ENCODE measurements around the gene GH2.
"Not testable (repeated sequence)": the region's sequence is repeated elsewhere in the genome, so short reads cannot be mapped to it uniquely, and the experiment has no call there.

The GH2 gene

DNA sequence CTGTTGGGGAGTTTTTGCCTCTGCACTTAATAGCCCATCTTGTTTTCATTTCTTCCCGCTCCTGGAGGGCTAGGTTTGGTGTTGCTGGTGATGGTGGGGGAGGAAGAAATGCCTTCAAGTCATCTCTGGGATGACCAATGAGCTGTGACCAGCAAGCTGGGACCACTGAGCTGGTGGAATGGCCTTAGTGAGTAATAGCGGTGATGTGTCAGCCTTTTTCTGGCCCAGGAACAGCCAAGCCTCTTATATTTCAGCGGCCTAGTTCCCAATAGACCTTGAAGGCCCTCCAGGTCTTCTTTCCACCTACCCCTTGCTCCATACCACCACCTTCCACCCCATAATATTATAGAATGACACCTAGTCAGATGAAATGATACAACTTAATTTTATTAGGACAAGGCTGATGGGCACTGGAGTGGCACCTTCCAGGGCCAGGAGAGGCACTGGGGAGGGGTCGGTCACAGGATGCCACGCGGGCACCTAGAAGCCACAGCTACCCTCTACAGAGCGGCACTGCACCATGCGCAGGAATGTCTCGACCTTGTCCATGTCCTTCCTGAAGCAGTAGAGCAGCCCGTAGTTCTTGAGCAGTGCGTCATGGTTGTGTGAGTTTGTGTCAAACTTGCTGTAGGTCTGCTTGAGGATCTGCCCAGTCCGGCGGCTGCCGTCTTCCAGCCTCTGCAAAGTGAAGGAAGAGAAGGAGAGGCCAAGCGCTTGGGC lies 9.9 kb downstream of the GH2 start:
- WGBS, 2 experiments (ENCODE audit: insufficient coverage in 2 of 2), result 88% methylated on average over 3 of the region's 15 CpGs; no CpG with 5 or more reads in 1 of the 2 experiments
- not testable (repeated sequence) for H3K4me1 ChIP-seq (ENCODE audit: control insufficient read depth, insufficient read depth, low read length, poor library complexity, severe bottlenecking); H3K9me3 ChIP-seq (ENCODE audit: control insufficient read depth, low read length); H3K4me3 ChIP-seq (ENCODE audit: extremely low read depth, insufficient read depth, low read length, poor library complexity, severe bottlenecking); H3K36me3 ChIP-seq (ENCODE audit: control insufficient read depth, insufficient read depth, low read length); H3K27ac ChIP-seq (ENCODE audit: low read depth, low read length, severe bottlenecking)

DNA sequence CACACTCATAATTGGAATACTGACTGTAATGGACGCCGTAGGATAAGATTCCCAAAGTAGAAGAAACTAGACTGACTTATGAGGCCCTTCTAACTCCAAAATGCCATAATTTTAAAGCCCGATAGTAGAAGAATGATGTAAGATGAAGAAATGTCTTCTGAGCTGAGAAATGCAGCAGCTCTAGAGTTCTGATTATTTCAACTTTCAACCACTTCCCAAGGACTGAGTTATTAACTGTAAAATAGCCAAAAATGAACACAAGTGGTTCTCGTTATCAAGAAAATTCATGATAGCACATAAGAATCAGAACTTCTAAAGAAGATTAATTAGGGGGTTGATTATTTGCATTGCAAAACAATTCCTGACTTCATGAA lies 11.5 kb downstream of the GH2 start:
- not testable (repeated sequence) for H3K27ac ChIP-seq (ENCODE audit: low read depth, low read length, severe bottlenecking); H3K9me3 ChIP-seq (ENCODE audit: control insufficient read depth, low read length); H3K4me1 ChIP-seq (ENCODE audit: control insufficient read depth, insufficient read depth, low read length, poor library complexity, severe bottlenecking); H3K36me3 ChIP-seq (ENCODE audit: control insufficient read depth, insufficient read depth, low read length); H3K4me3 ChIP-seq (ENCODE audit: extremely low read depth, insufficient read depth, low read length, poor library complexity, severe bottlenecking)
- WGBS, 2 experiments (ENCODE audit: insufficient coverage in 2 of 2), result no CpG with 5 or more reads among the region's 4 CpGs

DNA sequence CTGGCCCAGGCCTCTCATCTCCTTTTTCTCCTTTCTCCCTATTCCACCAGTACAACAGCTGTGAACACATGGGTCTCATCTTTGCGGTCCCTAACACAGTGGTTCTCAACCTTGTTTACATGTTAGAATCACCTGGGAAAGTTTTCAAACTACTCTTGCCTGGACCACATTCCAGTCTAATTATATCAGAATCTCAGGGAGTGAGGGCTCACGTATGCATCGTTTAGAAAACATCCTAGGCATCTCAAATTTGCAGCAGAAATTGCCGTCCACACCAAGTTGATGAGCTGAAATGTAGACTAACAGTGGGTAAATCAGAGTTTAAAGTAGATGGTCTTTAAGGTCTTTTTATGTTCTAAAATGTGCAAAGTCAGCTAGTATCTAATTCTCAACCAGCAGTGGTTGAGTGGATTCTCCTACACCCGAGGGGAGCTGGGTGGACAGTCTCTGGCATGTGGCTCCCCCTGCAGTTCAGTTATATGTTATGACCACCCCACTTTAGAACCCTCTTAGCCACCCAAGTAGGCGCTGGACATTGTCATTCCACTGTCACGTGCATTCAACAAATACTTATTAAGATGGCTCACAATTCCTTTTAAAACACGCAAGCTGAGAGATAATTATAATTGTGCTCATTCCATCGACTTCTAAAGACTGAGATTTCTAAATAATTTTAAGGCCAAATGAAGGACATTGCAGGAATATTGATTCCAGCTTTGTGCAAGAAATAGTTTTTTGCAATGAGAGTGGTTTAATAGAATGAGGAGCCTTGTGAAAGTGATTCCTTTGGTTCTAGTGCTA lies 12.1 kb downstream of the GH2 start:
- peak overlapping the region; percentile 67 for H3K27ac ChIP-seq (ENCODE audit: low read depth, low read length, severe bottlenecking)
- not testable (repeated sequence) for H3K4me1 ChIP-seq (ENCODE audit: control insufficient read depth, insufficient read depth, low read length, poor library complexity, severe bottlenecking); H3K36me3 ChIP-seq (ENCODE audit: control insufficient read depth, insufficient read depth, low read length); H3K4me3 ChIP-seq (ENCODE audit: extremely low read depth, insufficient read depth, low read length, poor library complexity, severe bottlenecking); H3K9me3 ChIP-seq (ENCODE audit: control insufficient read depth, low read length)
- WGBS, 2 experiments (ENCODE audit: insufficient coverage in 2 of 2), result 78 to 100% methylated on average over 1 to 5 of the region's 9 CpGs

DNA sequence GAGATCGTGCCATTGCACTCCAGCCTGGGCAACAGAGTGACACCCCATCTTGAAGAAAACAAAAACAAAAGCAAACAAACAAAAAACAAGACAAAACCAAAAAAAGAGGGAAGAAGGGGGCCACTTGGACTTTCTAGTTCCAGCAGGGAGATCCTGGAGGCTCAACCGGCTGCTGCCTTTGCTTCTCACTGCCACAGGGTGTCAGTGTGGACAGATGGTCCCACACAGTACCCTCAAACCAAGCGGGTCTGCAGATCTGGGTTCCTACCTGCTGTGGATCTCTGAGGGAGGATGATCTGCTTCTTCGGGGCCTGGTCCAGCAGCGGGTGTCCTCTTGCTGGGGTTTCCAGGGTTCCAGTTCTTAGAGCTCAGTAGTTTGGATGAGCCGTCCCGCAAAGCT lies 15.1 kb downstream of the GH2 start:
- not testable (repeated sequence) for H3K9me3 ChIP-seq (ENCODE audit: control insufficient read depth, low read length); H3K36me3 ChIP-seq (ENCODE audit: control insufficient read depth, insufficient read depth, low read length); H3K4me1 ChIP-seq (ENCODE audit: control insufficient read depth, insufficient read depth, low read length, poor library complexity, severe bottlenecking); H3K27ac ChIP-seq (ENCODE audit: low read depth, low read length, severe bottlenecking); H3K4me3 ChIP-seq (ENCODE audit: extremely low read depth, insufficient read depth, low read length, poor library complexity, severe bottlenecking)
- 63 to 71% methylated on average over 1 to 2 of the region's 7 CpGs for WGBS, 2 experiments (ENCODE audit: insufficient coverage in 2 of 2)

DNA sequence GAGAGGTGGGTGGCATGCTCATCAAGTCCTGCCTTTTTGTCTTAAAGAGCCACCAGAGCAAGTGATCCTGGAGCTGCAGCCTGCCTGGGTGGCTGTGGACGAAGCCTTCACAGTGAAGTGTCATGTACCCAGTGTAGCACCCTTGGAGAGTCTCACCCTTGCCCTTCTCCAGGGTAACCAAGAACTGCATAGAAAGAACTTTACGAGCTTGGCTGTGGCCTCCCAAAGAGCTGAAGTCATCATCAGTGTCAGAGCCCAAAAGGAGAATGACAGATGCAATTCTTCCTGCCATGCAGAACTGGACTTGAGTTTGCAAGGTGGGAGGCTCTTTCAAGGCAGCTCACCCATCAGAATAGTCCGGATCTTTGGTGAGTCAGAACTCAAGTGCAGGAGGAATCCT lies 22.5 kb downstream of the GH2 start:
- Histone ChIP-seq H3K4me1 (ENCODE audit: control insufficient read depth, insufficient read depth, low read length, poor library complexity, severe bottlenecking) (no peaks in the 10 kb centered on the region), H3K27ac (ENCODE audit: low read depth, low read length, severe bottlenecking) (no peak overlapping the region), H3K9me3 (ENCODE audit: control insufficient read depth, low read length) (no peaks in the 10 kb centered on the region), H3K36me3 (ENCODE audit: control insufficient read depth, insufficient read depth, low read length) (no peaks in the 10 kb centered on the region), H3K4me3 (ENCODE audit: extremely low read depth, insufficient read depth, low read length, poor library complexity, severe bottlenecking) (no peak overlapping the region)
- 80 to 94% methylated on average over 3 of the region's 3 CpGs for WGBS, 2 experiments (ENCODE audit: insufficient coverage in 2 of 2)

DNA sequence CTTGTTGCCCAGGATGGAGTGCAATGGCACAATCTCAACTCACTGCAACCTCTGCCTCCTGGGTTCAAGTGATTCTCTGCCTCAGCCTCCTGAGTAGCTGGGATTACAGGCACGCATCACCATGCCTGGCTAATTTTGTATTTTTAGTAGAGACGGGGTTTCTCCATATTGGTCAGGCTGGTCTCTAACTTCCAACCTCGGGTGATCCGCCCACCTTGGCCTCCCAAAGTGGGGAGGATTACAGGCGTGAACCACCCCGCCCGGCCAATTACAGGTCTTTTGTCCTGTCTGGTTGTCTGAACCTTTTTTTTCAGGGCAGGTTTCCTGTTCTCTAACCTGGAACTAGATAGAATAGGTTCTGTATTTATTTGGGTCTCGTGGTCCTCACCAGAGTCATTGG lies 25.3 kb downstream of the GH2 start:
- H3K27ac ChIP-seq (ENCODE audit: low read depth, low read length, severe bottlenecking); H3K4me1 ChIP-seq (ENCODE audit: control insufficient read depth, insufficient read depth, low read length, poor library complexity, severe bottlenecking); H3K36me3 ChIP-seq (ENCODE audit: control insufficient read depth, insufficient read depth, low read length); H3K9me3 ChIP-seq (ENCODE audit: control insufficient read depth, low read length); H3K4me3 ChIP-seq (ENCODE audit: extremely low read depth, insufficient read depth, low read length, poor library complexity, severe bottlenecking): not testable (repeated sequence)
- WGBS, 2 experiments (ENCODE audit: insufficient coverage in 2 of 2), result 88 to 98% methylated on average over 6 to 7 of the region's 8 CpGs

DNA sequence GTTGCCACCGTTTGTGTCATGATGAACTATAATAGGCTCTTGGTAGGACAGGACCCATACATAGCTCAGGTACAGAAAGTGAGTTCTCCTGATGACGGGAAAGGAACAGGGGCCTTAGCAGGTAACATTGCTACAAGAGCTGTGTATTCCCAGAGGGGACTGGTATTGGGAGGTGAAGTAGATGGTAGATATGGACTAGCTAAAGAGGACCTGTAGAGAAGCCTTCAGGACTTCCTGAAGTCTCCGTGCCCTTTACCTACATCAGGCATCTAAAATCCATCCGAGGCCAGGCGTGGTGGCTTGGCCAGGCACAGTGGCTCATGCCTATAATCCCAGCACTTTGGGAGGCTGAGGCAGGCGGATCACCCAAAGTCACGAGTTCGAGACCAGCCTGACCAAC lies 26.6 kb downstream of the GH2 start:
- Histone ChIP-seq H3K36me3 (ENCODE audit: control insufficient read depth, insufficient read depth, low read length) (no peaks in the 10 kb centered on the region), H3K9me3 (ENCODE audit: control insufficient read depth, low read length) (no peaks in the 10 kb centered on the region), H3K4me3 (ENCODE audit: extremely low read depth, insufficient read depth, low read length, poor library complexity, severe bottlenecking) (no peak overlapping the region), H3K4me1 (ENCODE audit: control insufficient read depth, insufficient read depth, low read length, poor library complexity, severe bottlenecking) (no peaks in the 10 kb centered on the region), H3K27ac (ENCODE audit: low read depth, low read length, severe bottlenecking) (no peak overlapping the region)
- WGBS, 2 experiments (ENCODE audit: insufficient coverage in 2 of 2), result 89 to 96% methylated on average over 7 of the region's 8 CpGs

DNA sequence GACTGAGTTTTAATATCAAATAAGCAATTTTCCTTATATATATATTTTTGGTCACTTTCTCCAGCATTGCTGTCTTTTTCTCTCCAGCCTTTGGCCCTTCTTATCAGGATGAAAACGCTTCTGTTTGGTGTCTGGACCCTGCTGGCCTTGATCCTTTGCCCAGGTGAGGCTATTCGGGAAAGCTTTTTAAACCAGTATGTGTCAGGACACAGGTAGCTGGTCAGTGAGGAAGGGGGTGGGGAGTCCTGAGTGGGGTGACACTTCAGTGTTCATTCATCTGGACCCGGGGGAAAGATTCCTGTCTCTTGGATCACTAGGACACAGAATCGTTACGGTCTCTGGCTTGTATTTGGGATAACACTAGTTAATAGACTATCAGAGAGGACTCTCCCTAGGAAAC lies 27.0 kb downstream of the GH2 start:
- no peaks in the 10 kb centered on the region for H3K36me3 ChIP-seq (ENCODE audit: control insufficient read depth, insufficient read depth, low read length)
- 83 to 86% methylated on average over 3 to 4 of the region's 5 CpGs for WGBS, 2 experiments (ENCODE audit: insufficient coverage in 2 of 2)
- H3K4me1 ChIP-seq (ENCODE audit: control insufficient read depth, insufficient read depth, low read length, poor library complexity, severe bottlenecking), result no peaks in the 10 kb centered on the region

DNA sequence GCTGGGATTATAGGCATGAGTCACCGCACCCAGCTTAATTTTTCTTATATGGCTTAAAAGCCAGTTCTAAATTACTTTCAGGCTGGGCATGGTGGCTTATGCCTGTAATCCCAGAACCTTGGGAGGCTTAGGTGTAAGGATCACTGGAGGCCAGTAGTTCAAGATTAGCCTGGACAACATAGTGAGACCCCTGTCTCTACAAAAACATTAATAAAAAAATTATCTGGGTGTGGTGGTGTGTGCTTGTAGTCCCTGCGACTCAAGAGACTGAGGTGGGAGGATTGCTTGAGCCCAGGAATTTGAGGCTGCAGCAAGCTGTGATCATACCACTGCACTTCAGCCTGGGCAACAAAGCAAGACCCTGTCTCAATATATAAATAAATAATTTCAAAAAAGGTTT lies 28.5 kb downstream of the GH2 start:
- WGBS, 2 experiments (ENCODE audit: insufficient coverage in 2 of 2), result 100% methylated on average over 1 of the region's 2 CpGs
- no peak overlapping the region for H3K4me3 ChIP-seq (ENCODE audit: extremely low read depth, insufficient read depth, low read length, poor library complexity, severe bottlenecking)
- H3K36me3 ChIP-seq (ENCODE audit: control insufficient read depth, insufficient read depth, low read length), result no peaks in the 10 kb centered on the region
- H3K9me3 ChIP-seq (ENCODE audit: control insufficient read depth, low read length), result no peaks in the 10 kb centered on the region
- no peaks in the 10 kb centered on the region for H3K4me1 ChIP-seq (ENCODE audit: control insufficient read depth, insufficient read depth, low read length, poor library complexity, severe bottlenecking)
- H3K27ac ChIP-seq (ENCODE audit: low read depth, low read length, severe bottlenecking), result no peak overlapping the region

More for the DNA sequence above, 27.0 kb downstream of the GH2 start:
- Histone ChIP-seq H3K9me3 (ENCODE audit: control insufficient read depth, low read length) (no peaks in the 10 kb centered on the region), H3K4me3 (ENCODE audit: extremely low read depth, insufficient read depth, low read length, poor library complexity, severe bottlenecking) (no peak overlapping the region), H3K27ac (ENCODE audit: low read depth, low read length, severe bottlenecking) (no peak overlapping the region)

DNA sequence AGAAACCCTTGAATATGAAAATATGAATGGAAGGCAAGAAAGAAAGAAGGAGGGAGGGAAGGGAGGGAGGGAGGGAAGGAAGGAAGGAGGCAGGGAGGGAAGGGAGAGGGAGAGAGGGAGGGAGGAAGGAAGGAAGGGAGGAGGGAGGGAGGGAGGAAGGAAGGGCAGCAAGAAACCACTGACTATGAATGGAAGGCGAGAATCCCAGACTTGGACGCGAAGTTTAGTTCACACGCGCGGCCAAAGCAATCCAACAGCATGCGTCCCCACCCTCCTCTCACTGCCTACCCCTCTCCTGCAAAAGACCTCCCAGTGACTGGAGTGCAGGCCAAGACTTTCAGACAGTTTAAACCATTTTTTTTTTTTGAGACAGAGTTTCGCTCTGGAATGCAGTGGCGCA lies 31.3 kb downstream of the GH2 start:
- no peaks in the 10 kb centered on the region for H3K36me3 ChIP-seq (ENCODE audit: control insufficient read depth, insufficient read depth, low read length)
- H3K9me3 ChIP-seq (ENCODE audit: control insufficient read depth, low read length), result no peaks in the 10 kb centered on the region
- H3K4me3 ChIP-seq (ENCODE audit: extremely low read depth, insufficient read depth, low read length, poor library complexity, severe bottlenecking), result no peak overlapping the region
- no peaks in the 10 kb centered on the region for H3K4me1 ChIP-seq (ENCODE audit: control insufficient read depth, insufficient read depth, low read length, poor library complexity, severe bottlenecking)
- H3K27ac ChIP-seq (ENCODE audit: low read depth, low read length, severe bottlenecking), result no peak overlapping the region
- 91 to 98% methylated on average over 9 of the region's 9 CpGs for WGBS, 2 experiments (ENCODE audit: insufficient coverage in 2 of 2)

All from mesodermal cell (in vitro differentiated cells).